NK-92 treated with Interleukin-12 subunit alpha and Interleukin-12 subunit beta, amount 100 ng/mL, for 24 hours (cell line): ENCODE measurements around the gene LY6G6F.

Source experiments
- DNase-seq: peaks from one replicate; lab custom pipeline; 2025; lab: John Stamatoyannopoulos, UW

The LY6G6F gene

DNA sequence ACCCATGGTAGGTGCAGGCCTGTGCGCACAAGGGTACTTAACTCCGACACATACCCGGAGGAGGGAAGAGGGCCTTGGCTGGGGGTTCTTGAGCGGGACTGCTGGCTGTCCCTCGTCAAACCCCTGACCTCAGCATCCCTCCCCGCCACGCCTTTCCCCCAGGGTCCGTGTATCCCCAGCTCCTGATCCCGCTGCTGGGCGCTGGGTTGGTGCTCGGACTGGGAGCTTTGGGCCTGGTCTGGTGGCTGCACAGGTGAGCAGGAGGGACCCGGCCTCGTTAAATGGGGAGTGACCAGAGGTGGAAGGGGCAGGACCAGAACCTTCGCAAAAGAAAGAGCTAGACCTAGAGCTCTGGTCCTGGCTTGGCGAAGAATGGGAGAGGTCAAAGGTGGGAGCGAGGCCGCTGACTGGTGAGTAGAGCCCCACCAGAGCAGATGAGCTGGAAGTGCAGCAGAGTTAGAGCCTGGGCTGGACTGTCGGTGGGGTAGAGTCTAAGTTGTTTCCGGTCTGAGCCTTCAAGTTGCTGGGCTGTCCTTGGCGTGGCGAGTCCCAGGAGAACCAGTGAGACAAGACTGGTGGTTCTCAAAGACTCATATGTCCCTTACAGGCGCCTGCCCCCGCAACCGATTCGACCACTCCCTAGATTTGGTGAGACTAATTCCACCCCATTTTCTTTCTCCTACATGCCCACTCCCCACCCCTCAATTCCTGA lies 17.5 kb downstream of the LY6G6F start:
- DNase-seq: no peak

DNA sequence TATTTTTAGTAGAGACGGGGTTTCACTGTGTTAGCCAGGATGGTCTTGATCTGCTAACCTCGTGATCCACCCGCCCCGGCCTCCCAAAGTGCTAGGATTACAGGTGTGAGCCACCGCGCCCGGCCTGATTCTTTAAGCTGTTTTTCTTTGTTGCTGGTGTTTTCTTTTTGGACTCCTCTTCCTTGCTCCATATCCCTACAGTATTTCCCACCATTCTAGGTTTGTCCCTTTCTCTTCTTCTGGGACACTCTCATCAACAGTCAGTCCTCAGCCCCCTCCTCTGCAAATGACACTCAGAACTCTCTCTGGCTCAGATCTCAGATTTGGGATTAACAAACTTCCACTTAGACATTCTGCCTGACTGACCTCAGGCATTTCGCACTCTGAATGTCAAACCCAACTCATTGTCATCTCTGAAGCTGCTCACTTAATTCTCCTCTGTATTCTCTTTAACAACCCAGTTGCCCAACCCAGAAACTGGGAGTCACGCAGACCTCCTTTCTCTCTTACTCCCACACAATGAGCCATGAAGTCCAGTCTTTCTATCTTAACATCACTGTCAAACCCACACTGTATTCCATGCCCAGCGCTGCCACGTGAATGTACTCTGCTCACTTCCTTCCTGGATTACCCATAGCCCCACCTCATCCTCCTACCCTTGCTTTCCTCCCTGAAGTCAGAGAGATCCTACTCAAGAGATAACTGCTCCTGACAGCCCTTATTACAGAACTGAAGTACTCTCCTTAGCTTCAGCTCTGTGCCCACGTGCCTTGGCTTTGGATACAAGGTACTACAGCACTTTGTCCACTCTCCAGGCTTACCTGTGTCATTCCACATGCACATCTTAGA lies 19.1 kb downstream of the LY6G6F start:
- no peak for DNase-seq

DNA sequence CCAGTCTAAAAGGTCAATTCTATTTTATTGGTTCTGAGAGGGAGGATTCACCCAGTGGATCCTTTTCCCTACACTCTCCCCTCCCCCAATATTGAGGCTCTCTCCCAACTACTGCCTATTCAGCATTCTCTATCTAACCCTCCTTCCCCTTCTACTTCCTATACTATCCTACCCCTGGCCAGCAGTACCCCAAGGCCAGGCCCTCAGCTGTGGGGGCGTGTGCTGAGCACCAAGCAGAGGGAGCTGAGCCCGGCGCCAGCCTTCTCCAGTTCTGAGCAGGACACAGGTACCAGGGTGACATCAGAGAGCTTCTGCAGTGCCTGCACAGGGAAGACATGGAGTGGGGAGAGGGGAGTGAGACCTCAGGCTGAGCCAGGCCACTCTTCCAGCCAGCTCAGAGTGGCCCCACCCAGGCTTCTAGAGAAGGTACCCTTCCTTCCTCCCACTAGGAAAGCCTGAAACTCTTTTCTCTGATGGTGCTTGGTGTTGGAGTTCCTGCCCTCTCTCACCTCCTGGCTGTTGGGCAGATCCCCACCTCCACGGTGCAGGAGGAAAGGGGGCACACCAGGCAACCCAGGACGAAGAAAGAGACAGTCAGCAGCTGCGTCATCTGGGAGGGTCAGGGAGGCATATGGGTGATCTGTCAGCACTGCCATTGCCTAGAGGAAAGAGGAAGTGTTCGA lies 20.5 kb downstream of the LY6G6F start:
- DNase-seq: no peak

DNA sequence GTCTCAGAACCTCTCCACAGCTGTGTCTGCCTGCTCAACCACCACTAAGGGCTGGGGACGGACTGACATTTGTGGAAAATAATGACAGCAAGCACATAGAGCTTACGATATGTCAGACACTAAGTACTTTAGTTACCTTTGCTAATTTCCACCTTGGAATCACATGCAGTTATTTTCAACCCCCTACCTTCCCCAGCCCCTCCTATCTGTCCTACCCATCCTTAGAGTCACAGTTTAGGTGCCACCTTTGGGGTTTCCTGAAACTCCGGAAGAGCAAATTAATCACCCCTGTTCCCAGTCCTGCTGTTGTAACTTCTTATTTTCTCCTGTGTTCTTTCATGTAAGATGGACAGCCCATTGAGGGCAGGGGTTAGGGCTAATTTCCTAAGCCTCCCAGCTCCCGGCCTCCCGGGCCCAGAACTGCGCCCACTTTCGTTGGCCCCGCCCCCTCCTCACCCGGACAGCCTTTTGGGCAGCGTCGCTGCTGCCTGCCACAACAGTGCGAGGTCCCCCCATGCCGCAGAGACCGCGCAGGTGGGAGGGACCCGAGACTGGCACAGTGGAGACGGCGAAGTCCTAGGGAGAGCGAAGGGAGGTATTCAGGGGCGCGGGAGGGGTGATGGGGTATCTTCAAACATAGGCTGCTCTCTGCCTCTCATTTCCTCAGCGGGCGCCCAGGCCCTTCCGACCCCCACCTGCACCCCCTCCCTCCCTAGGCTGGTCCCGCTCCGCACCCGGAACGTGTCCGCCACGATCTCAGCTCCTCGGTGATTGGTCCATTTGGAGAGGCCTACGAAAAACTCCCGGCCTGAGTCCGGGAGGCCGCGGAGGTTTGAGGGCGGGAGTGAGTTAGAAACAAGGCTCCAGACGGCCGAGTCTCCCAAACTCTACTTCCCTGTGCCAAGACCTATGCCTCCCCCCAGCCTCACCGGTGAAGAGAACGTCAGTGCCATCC lies 21.3 kb downstream of the LY6G6F start:
- DNase-seq: no peak

DNA sequence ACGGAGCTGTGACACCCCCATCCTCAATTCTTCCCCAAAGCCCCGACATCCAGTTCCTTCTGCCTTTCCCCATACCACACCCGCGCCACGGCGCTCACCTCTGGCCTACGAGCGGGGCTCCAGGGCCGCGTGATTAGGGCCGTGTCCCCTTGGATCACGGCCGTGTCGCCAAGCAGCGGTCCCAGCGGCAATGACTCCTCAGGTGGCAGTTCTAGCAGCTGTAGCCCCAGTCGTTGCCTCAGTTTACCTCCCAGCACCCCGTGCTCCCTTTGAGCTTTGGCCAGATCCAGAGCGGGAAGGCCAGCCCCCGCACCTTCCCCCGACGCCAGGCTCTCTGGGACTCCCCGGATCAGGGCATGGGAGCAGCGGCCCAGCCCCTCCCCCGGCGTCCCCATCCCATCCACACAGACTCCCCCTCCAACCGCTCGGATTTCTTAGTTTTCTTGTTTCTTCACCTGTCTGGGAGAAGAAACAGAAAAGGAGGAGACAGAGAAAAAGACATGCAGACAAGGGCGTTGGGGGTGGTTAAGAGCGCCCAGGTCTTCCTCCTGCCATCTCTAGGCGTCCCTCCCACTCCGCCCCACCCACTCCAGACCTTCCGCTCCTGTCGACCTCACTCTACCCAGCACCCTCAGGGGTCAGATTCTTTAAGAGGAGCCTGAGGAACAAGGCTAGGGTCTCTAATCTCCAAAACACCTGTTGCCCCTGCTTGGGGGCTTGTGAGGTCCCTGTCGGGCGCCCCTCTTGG lies 22.3 kb downstream of the LY6G6F start, which contains the start of gene DDAH2:
Gene DDAH2, minus strand, starts transcription at position 533 of the 748 bp plus-strand sequence. Its CDS starts 138 bp downstream, at position 395.
- no peak for DNase-seq

DNA sequence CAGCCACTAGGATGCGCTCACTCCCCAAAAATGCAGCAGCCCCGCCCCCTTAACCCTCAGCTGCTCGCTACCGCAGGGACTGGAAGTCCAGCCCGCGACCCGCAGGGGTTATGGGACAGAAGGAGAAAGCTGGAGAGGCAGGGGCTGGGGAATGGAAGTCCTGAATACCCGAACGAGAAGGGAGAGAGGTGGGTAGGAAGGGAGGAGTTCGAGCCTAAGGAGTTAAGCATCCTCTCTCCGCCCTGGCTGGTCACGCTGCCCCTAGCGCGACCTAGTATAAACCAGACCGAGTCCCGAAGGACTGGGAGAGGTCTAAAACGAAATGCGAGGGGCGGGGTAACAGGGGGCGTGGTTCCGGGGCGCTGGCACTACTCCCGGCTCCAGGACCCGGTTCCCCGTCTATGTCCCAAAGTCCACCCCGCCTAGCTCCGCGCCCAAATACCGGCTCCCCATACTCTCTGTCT lies 22.9 kb downstream of the LY6G6F start:
- DNase-seq: peak; percentile 56

DNA sequence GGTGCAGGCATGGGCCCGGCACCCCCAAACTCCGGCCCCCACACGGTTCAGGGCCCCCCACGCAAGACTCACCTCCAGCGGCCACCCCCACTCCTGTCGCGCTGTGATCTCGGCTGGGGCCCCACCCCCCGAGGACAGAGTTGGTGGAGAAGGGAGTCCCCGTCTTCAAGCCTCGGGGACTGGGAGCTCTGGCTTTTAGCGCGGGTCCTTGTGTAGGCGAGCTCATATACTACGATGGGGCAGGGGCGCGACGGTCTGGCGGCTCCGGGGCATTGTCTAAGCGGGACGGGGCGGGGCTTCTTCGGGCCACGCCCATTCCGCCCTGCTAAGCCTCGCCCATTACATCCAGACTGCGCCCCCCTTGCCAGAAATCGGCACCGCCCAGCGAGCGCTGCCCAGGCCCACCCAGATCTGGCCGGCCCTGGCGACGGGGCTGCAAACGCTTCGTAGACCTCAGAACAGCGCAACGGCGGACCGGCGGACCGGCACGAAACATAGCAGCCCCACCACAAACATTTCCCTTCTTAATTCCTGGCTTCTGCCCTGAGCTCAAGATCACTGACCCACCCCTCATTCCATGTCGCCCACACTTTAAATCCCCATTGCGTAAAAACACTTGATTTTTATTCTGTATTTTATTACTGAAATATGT lies 23.4 kb downstream of the LY6G6F start:
- peak; percentile 15 for DNase-seq

DNA sequence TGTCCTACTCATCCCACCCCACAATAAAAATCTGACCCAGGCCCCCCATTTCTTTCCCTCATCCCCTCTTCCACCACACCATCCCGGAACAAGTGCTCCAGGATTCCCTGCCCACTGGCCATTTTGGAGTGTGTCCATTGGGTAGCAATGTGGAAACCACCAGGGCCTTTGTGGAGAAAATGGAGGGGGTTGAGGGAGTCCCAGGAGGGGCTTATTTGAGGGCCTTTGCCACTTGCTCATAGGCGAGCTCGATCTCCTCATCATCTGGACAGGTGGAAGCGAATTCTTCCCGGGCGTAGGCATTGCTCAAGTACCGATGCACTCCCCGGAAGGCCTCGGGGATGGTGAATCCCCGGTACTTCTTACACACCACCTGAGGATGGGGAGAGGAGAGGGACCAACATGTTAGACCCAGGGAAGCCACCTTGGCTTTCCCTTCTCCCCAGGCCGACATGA lies 24.0 kb downstream of the LY6G6F start:
- DNase-seq: no peak

DNA sequence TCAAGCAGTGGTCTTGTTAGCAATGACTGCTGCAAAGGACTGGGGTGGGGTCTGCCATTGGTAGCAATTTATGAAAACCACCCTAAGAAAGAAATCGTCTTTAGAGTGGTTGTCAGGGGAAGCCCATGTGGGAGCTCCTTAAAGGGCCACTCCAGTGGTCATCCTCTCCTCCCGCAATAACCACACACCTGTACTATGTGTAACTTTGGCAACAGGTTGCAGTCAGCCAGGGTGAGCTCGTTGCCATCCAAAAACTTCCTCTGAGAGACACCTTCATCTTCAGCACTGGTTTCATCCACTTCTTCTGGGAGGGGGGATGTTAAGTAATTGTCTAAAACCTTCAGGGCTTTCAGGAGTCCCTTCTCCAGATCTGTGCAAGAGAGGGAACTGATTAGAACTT lies 25.4 kb downstream of the LY6G6F start:
- no peak for DNase-seq

DNA sequence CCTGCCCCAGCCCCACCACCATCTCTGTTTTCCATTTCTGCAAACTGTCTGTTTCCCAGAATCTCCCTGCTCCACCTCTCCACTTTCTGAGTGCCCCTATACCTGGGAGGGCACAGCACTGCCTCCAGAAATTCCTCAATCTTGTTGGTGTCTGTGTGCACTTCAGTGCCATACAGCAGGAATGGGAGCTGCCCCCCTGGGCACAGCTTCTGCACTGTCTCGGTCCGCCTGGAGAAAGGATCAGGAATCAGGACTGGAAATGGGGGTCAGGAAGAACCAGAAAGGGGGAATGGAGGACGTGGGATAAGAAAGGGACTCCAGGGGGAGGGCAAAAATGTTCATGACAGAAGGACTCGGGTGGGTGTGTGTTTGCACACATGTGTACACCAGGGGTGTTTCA lies 27.1 kb downstream of the LY6G6F start:
- DNase-seq: no peak

DNA sequence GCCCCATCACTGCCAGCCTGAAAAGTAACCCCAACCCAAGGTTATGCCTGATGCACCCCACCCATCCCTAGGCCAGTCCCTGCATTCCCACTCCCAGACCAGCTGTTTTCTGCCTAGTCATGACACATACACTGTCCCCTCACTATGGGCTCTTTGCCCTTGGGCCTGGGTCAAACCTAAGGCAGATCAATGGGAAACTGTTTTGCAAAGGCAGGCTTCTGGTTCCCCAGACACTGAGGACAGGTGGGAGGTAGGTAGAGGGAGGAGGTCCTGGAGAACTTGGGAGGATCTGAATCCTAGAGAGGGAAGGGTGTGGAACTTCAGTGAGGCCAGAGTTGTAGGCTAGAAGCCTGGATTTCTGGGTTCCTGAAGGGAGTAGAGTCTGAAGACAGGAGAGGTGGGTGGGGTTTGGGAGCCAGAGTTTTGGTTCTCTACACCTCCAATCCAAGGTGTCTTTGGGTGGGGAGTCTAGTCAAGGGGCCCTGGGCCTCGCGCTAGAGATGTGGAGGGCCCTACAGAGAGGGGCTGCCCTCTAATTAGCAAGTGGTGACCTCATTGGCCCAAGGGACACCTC lies 27.7 kb downstream of the LY6G6F start:
- DNase-seq: no peak

DNA sequence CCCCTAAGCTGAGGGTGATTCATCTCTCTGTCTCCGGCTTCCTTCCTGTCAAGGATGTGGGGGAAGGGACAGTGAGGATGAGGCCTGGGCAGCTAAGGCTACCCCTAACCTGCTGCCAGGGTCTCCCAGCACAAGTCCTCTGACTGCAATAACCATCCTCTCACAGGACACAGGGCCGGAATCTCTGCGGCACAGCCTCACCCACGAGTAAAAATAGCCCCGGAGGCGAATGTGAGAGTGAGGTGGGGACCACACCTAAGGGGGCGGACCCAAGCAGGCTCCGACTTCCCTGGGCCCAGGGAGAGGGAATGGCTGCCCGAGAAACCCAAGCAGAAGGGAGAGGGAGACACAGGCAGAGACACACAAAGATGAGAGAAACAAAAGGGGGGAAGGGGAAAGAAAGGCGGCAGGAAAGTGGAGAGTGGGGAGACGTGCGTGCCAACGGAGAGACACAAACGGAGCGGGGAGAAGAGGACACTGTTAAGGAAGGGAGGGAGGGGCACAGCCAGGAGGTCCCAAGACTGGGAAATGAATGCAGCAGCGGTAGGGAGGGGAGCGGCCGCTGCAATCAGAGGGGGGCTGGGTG lies 28.2 kb downstream of the LY6G6F start:
- DNase-seq: peak; percentile 81

DNA sequence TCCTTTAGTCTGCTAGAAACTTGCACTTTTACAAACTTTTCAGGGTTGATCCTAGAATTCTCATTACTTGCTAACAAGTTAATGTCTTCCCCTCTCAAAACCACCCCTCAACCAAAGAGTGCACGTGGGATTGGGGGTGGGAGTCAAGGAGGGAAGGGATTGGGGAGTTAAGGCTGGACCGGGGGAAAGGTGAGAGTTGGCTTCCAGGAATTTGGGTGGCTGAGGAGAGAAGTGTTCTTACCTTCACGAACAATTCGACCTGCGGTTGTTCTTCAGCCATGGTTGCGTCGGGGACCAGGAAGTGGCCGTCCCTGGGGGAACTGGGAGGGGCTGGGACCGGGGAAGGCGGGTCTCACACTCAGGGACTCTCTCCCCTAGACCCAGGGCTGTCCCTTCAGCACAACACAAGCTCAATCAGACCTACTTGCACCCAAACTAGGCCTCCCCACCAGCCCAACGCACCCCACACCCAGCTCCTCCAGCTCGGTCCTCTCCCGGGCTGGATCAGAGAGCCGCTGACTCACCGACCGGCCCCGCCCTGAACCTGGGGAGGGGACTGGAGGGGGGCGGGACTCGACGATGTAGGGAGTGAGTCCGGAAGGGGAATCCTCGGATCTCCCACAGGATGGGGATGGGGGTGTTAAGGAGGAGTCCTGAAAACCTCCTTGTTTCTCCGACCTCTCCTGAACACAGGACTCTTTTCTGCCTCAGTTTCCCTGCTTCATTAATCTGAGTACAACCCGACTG lies 29.5 kb downstream of the LY6G6F start, which contains the start of gene CLIC1:
Gene CLIC1, minus strand, starts transcription at position 510 of the 747 bp plus-strand sequence. Its CDS starts 230 bp downstream, at position 280.
- DNase-seq: peak; percentile 88

DNA sequence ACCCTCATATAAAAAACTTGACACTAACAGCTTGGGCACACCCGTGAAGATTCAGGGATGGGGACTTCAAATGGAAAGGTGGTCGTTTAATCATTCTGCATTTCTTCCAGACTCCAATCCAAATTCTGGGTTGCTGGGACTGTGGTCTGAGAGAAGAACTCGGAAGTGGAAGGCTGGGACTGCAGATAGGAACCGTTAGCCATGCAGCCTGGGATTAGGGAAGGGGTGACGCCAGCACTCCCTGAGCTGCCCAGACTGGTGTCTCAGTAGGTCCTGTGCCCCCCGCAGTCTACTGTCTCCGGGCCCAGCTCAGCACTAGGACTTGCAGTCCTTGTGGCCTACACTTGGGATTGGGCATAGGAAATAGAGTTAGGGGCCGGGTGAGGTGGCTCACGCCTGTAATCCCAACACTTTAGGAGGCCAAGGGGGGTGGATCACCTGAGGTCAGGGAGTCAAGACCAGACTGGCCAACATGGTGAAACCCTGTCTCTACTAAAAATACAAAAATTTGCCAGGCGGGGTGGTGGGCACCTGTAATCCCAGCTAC lies 30.2 kb downstream of the LY6G6F start:
- no peak for DNase-seq

DNA sequence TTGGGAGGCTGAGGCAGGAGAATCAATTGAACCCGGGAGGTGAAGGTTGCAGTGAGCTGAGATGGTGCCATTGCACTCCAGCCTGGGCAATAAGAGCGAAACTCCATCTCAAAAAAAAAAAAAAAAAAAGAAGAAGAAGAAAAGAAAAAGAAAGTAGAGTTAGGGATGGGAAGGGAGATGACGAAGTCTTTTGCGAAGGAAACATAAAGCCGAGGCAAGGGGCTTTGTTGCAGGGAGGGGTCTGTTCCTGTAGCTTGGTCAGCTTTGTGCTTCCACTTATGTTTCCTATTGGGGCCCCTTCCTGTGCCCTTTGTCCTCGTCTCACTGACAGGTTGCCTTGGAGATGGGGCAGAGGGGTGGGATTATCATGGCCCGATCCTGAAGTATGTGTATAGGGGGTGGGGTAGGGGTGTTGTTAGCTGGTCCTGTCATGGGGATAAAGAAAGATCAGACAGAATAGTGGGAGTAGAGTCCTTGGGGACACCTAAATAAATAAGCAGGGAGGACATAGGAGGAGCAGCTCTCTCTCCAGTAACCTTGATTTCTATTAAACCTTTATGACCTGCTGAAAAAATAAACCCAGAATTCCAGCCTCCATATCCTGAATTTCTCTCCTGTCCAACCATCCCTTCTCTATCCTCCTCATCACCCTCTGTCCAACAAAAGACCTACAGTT lies 30.8 kb downstream of the LY6G6F start:
- no peak for DNase-seq

DNA sequence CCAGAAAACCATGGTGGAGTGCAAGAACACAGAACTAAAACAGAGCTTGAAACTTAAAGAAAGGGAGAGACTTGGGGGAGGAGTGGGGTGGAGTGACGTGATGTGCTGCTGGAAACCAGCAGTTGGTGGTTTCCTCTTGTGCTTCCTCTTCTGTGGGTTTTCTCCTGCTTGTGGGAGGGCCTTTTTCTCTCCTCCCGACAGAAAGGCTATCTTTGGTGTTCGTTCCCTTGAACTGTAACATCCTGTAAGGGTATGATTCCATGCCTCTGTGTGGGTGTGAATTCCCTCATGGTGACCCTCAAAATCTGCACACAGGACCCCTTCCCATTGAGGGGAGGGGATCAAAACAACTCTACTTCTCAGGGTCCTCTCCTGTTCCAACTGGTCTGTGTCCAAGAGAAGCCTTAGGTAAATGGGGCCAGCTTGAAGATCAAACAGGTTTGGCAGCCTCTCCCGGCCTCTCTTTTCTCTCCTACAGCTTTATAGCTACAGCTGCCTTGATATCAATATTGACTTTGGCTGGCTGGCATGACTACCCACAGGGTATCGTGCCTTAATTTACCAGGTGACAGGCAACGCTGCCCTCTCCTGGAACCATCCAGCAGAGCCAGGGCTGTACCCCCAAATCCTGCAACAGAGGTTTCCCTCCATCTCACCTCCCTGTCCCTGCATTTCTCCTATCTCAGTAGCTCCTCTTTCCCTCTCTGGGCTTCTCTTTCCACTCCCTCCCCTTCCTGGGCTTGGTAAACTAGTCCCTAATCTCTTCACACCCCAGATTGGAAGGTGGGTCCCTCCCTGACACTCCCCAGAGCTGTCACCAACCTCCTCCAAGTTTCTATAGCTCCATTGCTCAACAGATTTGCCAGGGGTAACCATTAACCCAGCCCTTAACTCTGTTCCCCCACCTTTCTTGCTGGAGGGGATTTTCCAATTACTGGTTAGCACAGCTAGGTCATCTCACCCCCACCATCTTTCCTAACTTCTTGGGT lies 31.6 kb downstream of the LY6G6F start:
- peak; percentile 59 for DNase-seq
